Astrocyte of the spinal cord (primary cell): ENCODE results near the gene FOXE1.

Source experiments
- DNase-seq: peaks from one replicate; pipeline ENCODE4 v3.0.0; 2011; ENCODE audit warnings: low read depth, low spot score
- H3K4me3 ChIP-seq: 2 replicates; pipeline ENCODE4 v1.5.1; 2011; ENCODE audit warnings: low read depth, mild to moderate bottlenecking, low read length, moderate library complexity
- CTCF ChIP-seq: IDR thresholded peaks from 2 replicates; pipeline ENCODE4 v1.5.1; 2012; ENCODE audit warnings: low read depth, mild to moderate bottlenecking, low read length, inconsistent platforms
- in situ Hi-C: cut with HindIII; loops from 2 replicates; pipeline ENCODE4 v1.10.0; 2017; ENCODE audit warnings: low sequenced_read_pairs

FOXE1 gene

DNA sequence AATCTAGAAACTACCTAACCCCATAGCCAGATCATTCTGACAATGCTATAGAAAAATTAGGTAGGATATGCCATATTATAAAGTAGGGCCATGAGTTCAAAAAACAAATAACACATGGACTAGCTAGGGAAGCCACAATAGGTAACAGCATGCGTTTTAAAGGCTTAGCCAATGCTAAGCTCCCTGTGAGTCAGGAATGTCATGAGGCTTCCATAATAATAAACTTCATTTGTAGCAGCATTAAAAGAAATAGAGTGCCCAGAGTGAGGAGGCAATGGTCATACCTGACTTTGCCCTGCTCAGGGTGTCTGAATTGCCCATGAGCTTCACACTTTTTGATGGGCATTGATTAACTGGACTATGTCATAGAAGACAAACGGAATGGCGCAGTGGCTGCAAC is 15.8 kb downstream of the FOXE1 start:
- no peak for DNase-seq
- in situ Hi-C loops: no loop called here
- TF ChIP-seq CTCF: no peak
- H3K4me3 ChIP-seq: no peak overlapping the region

GRCh38 chr9:97873425-97873824 is 20.4 kb downstream of the FOXE1 start:
- TF ChIP-seq CTCF: no peak
- DNase-seq: no peak
- in situ Hi-C loops: no loop called here

GRCh38 chr9:97873882-97874281 is 20.9 kb downstream of the FOXE1 start:
- H3K4me3 ChIP-seq: no peak overlapping the region
- no peak for TF ChIP-seq CTCF
- in situ Hi-C loops: no loop called here
- DNase-seq: no peak

More at GRCh38 chr9:97873425-97873824, 20.4 kb downstream of the FOXE1 start:
- no peak overlapping the region for H3K4me3 ChIP-seq

DNA sequence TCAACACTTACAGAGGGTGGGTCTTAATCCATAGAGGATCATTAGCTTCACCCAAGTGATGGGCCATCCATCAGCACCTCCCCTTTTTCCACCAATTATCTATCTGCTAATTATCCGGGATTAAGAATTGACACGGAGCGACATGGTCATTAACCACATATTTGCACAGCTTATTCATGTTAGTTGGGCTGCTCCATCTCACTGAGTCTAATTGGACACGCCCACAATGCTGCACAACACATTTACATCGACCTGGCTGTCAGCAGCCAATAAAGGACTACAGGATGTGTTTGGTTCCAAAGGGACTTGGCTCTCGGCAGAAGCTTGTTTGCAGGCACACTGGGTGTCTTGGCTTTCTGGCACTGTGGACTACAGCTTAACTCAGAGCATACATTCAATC is 21.6 kb downstream of the FOXE1 start:
- H3K4me3 ChIP-seq: no peak overlapping the region
- in situ Hi-C loops: no loop called here
- TF ChIP-seq CTCF: no peak
- DNase-seq: no peak

DNA sequence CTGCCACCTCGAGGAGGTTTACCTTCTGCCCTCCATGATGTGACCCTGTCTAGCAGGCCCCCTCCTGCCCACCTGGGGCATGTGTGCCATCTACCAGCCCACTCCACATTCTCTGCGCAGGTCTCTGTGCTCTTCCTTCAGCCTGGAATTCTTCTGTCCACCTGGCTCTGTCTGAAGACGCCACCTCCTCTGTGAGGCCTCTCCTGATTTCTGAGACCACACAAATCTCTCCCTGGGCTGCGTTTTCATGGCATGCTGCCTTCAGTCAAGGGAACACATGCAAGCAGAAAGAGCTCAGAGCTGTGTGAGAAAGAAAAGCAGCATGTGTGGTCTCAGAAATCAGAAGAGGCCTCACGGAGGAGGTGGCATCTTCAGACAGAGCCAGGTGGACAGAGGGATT is 22.1 kb downstream of the FOXE1 start:
- H3K4me3 ChIP-seq: no peak overlapping the region
- TF ChIP-seq CTCF: no peak
- in situ Hi-C loops: no loop called here
- DNase-seq: no peak

DNA sequence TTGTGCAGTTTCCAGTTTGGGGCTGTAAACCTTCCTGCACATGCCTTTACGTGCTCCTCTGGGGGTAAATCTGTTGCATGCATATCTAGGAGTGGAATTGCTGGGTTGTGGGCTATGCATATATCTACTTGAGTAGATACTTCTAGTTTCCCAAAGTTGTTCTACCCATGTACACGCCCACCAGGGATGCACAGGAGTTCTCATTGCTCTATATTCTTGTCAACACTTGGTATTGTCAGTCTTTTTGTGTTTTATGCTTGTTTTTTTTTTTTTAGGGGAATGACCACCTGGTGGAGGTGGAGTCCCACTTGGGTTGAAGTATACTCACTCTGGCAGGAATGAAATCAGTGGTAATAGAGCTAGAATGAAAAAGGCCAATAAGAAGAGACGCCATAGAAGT is 23.0 kb downstream of the FOXE1 start:
- in situ Hi-C loops: no loop called here
- no peak overlapping the region for H3K4me3 ChIP-seq
- no peak for TF ChIP-seq CTCF
- no peak for DNase-seq

DNA sequence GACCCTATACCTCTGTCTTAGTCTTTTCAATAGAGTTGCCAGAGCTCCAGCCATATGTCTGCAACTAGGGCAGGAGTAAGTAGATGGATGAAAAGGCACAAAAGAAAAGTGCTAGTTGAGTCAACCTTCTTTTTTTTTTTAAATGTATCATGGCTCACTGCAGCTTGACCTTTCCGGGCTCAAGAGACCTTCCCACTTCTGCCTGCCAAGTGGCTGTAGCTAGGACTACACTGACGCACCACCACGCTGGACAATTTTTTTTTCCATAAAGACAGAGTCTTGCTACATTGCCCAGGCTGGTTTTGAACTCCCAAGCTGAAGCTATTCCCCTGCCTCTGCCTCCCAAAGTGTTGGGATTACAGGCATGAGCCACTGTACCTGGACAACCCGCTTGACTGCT is 27.3 kb downstream of the FOXE1 start:
- no peak overlapping the region for H3K4me3 ChIP-seq
- in situ Hi-C loops: no loop called here
- peak; percentile 8 for DNase-seq

More for the DNA sequence above, 27.3 kb downstream of the FOXE1 start:
- TF ChIP-seq CTCF: no peak
